ENCODE measurements around the gene TAF3.

Gene TAF3

GRCh38 chr10:7862121-7862514 is 43.8 kb downstream of the TAF3 start:
- Histone ChIP-seq H3K4me3 (ENCODE audit: low read length) (no peak overlapping the region), H3K9me3 (ENCODE audit: low read length) (no peaks in the 10 kb centered on the region), H3K27me3 (ENCODE audit: insufficient read depth, low read length) (no peaks in the 10 kb centered on the region), H3K36me3 (ENCODE audit: insufficient read depth, low read length) (no peaks in the 10 kb centered on the region), H2AFZ (ENCODE audit: low read depth, low read length) (no peak overlapping the region), H3K4me1 (ENCODE audit: insufficient read depth, low read length) (no peaks in the 10 kb centered on the region)

- H3K27me3 ChIP-seq (ENCODE audit: insufficient read depth, low read length), result no peaks in the 10 kb centered on the region
- no peaks in the 10 kb centered on the region for H3K36me3 ChIP-seq (ENCODE audit: insufficient read depth, low read length)
These were observed 47.9 kb downstream of the TAF3 start for GRCh38 chr10:7866176-7866575.

GRCh38 chr10:7872041-7872442 is 53.7 kb downstream of the TAF3 start:
- H3K4me1 ChIP-seq (ENCODE audit: insufficient read depth, low read length), result no peaks in the 10 kb centered on the region
- H3K4me3 ChIP-seq (ENCODE audit: low read length), result no peak overlapping the region
- no peaks in the 10 kb centered on the region for H3K36me3 ChIP-seq (ENCODE audit: insufficient read depth, low read length)
- no peaks in the 10 kb centered on the region for H3K9me3 ChIP-seq (ENCODE audit: low read length)
- H2AFZ ChIP-seq (ENCODE audit: low read depth, low read length), result no peak overlapping the region
- H3K27me3 ChIP-seq (ENCODE audit: insufficient read depth, low read length), result no peaks in the 10 kb centered on the region

More at GRCh38 chr10:7866176-7866575, 47.9 kb downstream of the TAF3 start:
- H3K4me1 ChIP-seq (ENCODE audit: insufficient read depth, low read length), result no peaks in the 10 kb centered on the region
- no peak overlapping the region for H2AFZ ChIP-seq (ENCODE audit: low read depth, low read length)
- no peaks in the 10 kb centered on the region for H3K9me3 ChIP-seq (ENCODE audit: low read length)
- no peak overlapping the region for H3K4me3 ChIP-seq (ENCODE audit: low read length)

GRCh38 chr10:7874864-7875263 is 56.6 kb downstream of the TAF3 start:
- no peaks in the 10 kb centered on the region for H3K9me3 ChIP-seq (ENCODE audit: low read length)
- no peaks in the 10 kb centered on the region for H3K27me3 ChIP-seq (ENCODE audit: insufficient read depth, low read length)
- no peak overlapping the region for H3K4me3 ChIP-seq (ENCODE audit: low read length)
- H3K36me3 ChIP-seq (ENCODE audit: insufficient read depth, low read length), result no peaks in the 10 kb centered on the region
- no peaks in the 10 kb centered on the region for H3K4me1 ChIP-seq (ENCODE audit: insufficient read depth, low read length)
- no peak overlapping the region for H2AFZ ChIP-seq (ENCODE audit: low read depth, low read length)

- no peaks in the 10 kb centered on the region for H3K27me3 ChIP-seq (ENCODE audit: insufficient read depth, low read length)
- no peaks in the 10 kb centered on the region for H3K4me1 ChIP-seq (ENCODE audit: insufficient read depth, low read length)
- H3K36me3 ChIP-seq (ENCODE audit: insufficient read depth, low read length), result no peaks in the 10 kb centered on the region
- H2AFZ ChIP-seq (ENCODE audit: low read depth, low read length), result no peak overlapping the region
- H3K9me3 ChIP-seq (ENCODE audit: low read length), result no peaks in the 10 kb centered on the region
- H3K4me3 ChIP-seq (ENCODE audit: low read length), result no peak overlapping the region
These were observed 58.3 kb downstream of the TAF3 start for GRCh38 chr10:7876541-7877127.

GRCh38 chr10:7881119-7881518 is 62.8 kb downstream of the TAF3 start:
- no peaks in the 10 kb centered on the region for H3K36me3 ChIP-seq (ENCODE audit: insufficient read depth, low read length)
- H2AFZ ChIP-seq (ENCODE audit: low read depth, low read length), result no peak overlapping the region
- no peak overlapping the region for H3K4me3 ChIP-seq (ENCODE audit: low read length)
- H3K4me1 ChIP-seq (ENCODE audit: insufficient read depth, low read length), result no peaks in the 10 kb centered on the region
- no peaks in the 10 kb centered on the region for H3K9me3 ChIP-seq (ENCODE audit: low read length)
- no peaks in the 10 kb centered on the region for H3K27me3 ChIP-seq (ENCODE audit: insufficient read depth, low read length)

- Histone ChIP-seq H3K4me3 (ENCODE audit: low read length) (no peak overlapping the region), H2AFZ (ENCODE audit: low read depth, low read length) (no peak overlapping the region), H3K36me3 (ENCODE audit: insufficient read depth, low read length) (no peaks in the 10 kb centered on the region), H3K4me1 (ENCODE audit: insufficient read depth, low read length) (no peaks in the 10 kb centered on the region), H3K9me3 (ENCODE audit: low read length) (no peaks in the 10 kb centered on the region), H3K27me3 (ENCODE audit: insufficient read depth, low read length) (no peaks in the 10 kb centered on the region)
These were observed 67.8 kb downstream of the TAF3 start for GRCh38 chr10:7886056-7886455.

- no peaks in the 10 kb centered on the region for H3K36me3 ChIP-seq (ENCODE audit: insufficient read depth, low read length)
- no peak overlapping the region for H2AFZ ChIP-seq (ENCODE audit: low read depth, low read length)
- no peaks in the 10 kb centered on the region for H3K27me3 ChIP-seq (ENCODE audit: insufficient read depth, low read length)
- H3K4me3 ChIP-seq (ENCODE audit: low read length), result no peak overlapping the region
- no peaks in the 10 kb centered on the region for H3K4me1 ChIP-seq (ENCODE audit: insufficient read depth, low read length)
- no peaks in the 10 kb centered on the region for H3K9me3 ChIP-seq (ENCODE audit: low read length)
These were observed 69.0 kb downstream of the TAF3 start for GRCh38 chr10:7887174-7887816.

GRCh38 chr10:7889947-7890542 is 71.7 kb downstream of the TAF3 start:
- H3K27me3 ChIP-seq (ENCODE audit: insufficient read depth, low read length), result no peaks in the 10 kb centered on the region
- H3K4me1 ChIP-seq (ENCODE audit: insufficient read depth, low read length), result no peaks in the 10 kb centered on the region
- H3K9me3 ChIP-seq (ENCODE audit: low read length), result no peaks in the 10 kb centered on the region
- H3K4me3 ChIP-seq (ENCODE audit: low read length), result no peak overlapping the region
- H2AFZ ChIP-seq (ENCODE audit: low read depth, low read length), result no peak overlapping the region
- H3K36me3 ChIP-seq (ENCODE audit: insufficient read depth, low read length), result no peaks in the 10 kb centered on the region

- H2AFZ ChIP-seq (ENCODE audit: low read depth, low read length), result no peak overlapping the region
- H3K36me3 ChIP-seq (ENCODE audit: insufficient read depth, low read length), result no peaks in the 10 kb centered on the region
- H3K4me1 ChIP-seq (ENCODE audit: insufficient read depth, low read length), result no peaks in the 10 kb centered on the region
- no peaks in the 10 kb centered on the region for H3K9me3 ChIP-seq (ENCODE audit: low read length)
- H3K27me3 ChIP-seq (ENCODE audit: insufficient read depth, low read length), result no peaks in the 10 kb centered on the region
- no peak overlapping the region for H3K4me3 ChIP-seq (ENCODE audit: low read length)
These were observed 72.5 kb downstream of the TAF3 start for GRCh38 chr10:7890781-7891180.

GRCh38 chr10:7891634-7892033 is 73.3 kb downstream of the TAF3 start:
- Histone ChIP-seq H3K4me1 (ENCODE audit: insufficient read depth, low read length) (no peaks in the 10 kb centered on the region), H3K4me3 (ENCODE audit: low read length) (no peak overlapping the region), H3K27me3 (ENCODE audit: insufficient read depth, low read length) (no peaks in the 10 kb centered on the region), H3K36me3 (ENCODE audit: insufficient read depth, low read length) (no peaks in the 10 kb centered on the region), H3K9me3 (ENCODE audit: low read length) (no peaks in the 10 kb centered on the region), H2AFZ (ENCODE audit: low read depth, low read length) (no peak overlapping the region)

GRCh38 chr10:7892146-7892545 is 73.8 kb downstream of the TAF3 start:
- Histone ChIP-seq H3K9me3 (ENCODE audit: low read length) (no peaks in the 10 kb centered on the region), H3K36me3 (ENCODE audit: insufficient read depth, low read length) (no peaks in the 10 kb centered on the region), H3K27me3 (ENCODE audit: insufficient read depth, low read length) (no peaks in the 10 kb centered on the region), H2AFZ (ENCODE audit: low read depth, low read length) (no peak overlapping the region), H3K4me1 (ENCODE audit: insufficient read depth, low read length) (no peaks in the 10 kb centered on the region), H3K4me3 (ENCODE audit: low read length) (no peak overlapping the region)

- no peaks in the 10 kb centered on the region for H3K9me3 ChIP-seq (ENCODE audit: low read length)
These were observed 77.4 kb downstream of the TAF3 start for GRCh38 chr10:7895699-7896090.

More at GRCh38 chr10:7895699-7896090, 77.4 kb downstream of the TAF3 start:
- no peak overlapping the region for H2AFZ ChIP-seq (ENCODE audit: low read depth, low read length)
- H3K27me3 ChIP-seq (ENCODE audit: insufficient read depth, low read length), result no peaks in the 10 kb centered on the region
- H3K4me3 ChIP-seq (ENCODE audit: low read length), result no peak overlapping the region
- no peaks in the 10 kb centered on the region for H3K4me1 ChIP-seq (ENCODE audit: insufficient read depth, low read length)
- H3K36me3 ChIP-seq (ENCODE audit: insufficient read depth, low read length), result no peaks in the 10 kb centered on the region

All from neuron (in vitro differentiated cells).